Dendritic cell treated with granulocyte-macrophage colony-stimulating factor and Interleukin-4, amounts not matched to agents 40 ng/mL and 50 ng/mL, for 4 days (primary cell): ENCODE measurements around the gene ZNF778.

Source experiments
- H3K27ac Mint-ChIP-seq: one replicate; pipeline ENCODE4 v1.8.0; 2022; ENCODE audit warnings: mild to moderate bottlenecking, mixed read lengths
- H3K27me3 Mint-ChIP-seq: one replicate; pipeline ENCODE4 v1.8.0; 2022; ENCODE audit warnings: mild to moderate bottlenecking, mixed read lengths
- H3K36me3 Mint-ChIP-seq: one replicate; pipeline ENCODE4 v1.8.0; 2022; ENCODE audit warnings: low read depth, mixed read lengths
- H3K4me1 Mint-ChIP-seq: one replicate; pipeline ENCODE4 v1.8.0; 2022; ENCODE audit warnings: low read depth, mixed read lengths
- H3K4me3 Mint-ChIP-seq: one replicate; pipeline ENCODE4 v1.8.0; 2022; ENCODE audit warnings: mild to moderate bottlenecking, moderate library complexity, mixed read lengths
- H3K9me3 Mint-ChIP-seq: one replicate; pipeline ENCODE4 v1.8.0; 2022; ENCODE audit warnings: mixed read lengths
- intact Hi-C: fragments of 100-400 bp; cut with micrococcal nuclease; formaldehyde crosslinking; loops from one replicate; pipeline ENCODE4 v1.15.0; 2022

ZNF778 gene

GRCh38 chr16:89207993-89208392 lies 9.5 kb upstream of the ZNF778 start:
- Mint-ChIP-seq H3K27ac (no peak overlapping the region), H3K4me1 (no peaks in the 10 kb centered on the region), H3K36me3 (no peaks in the 10 kb centered on the region), H3K4me3 (no peak overlapping the region), H3K9me3 (no peaks in the 10 kb centered on the region), H3K27me3 (peaks cover 53% of the 10 kb centered on the region)
- intact Hi-C loops: no loop called here

DNA sequence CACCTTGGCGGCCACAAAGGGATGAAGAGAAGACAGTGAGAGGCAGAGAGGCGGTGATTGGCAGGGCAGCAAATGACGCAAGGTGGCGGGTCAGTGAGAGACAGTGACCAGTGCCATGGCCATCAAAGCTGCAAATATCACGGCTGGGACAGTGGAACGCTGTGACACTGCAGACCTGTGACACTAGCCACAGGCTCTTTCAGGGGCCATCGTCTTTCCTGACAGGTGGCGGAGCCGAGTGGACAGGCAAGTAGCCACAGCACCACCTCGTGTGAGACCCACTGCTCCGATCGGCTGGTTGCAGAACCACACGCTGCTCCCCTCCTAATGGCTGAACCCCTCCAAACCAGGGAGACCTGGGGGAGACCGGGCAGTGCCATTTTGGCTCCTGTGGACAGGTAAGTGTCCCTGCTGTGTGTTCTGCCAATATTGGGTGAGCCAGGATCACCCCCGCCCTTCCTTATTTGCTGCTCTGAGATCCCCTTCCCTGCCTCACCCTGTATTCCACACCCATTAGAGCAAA lies 7.9 kb upstream of the ZNF778 start:
- Mint-ChIP-seq H3K4me1 (peaks cover 5% of the 10 kb centered on the region), H3K27ac (no peak overlapping the region), H3K36me3 (no peaks in the 10 kb centered on the region), H3K9me3 (no peaks in the 10 kb centered on the region), H3K4me3 (no peak overlapping the region), H3K27me3 (peaks cover 38% of the 10 kb centered on the region)
- intact Hi-C loops: no loop called here

GRCh38 chr16:89210165-89210903 lies 7.2 kb upstream of the ZNF778 start:
- peaks cover 32% of the 10 kb centered on the region for H3K27me3 Mint-ChIP-seq
- H3K27ac Mint-ChIP-seq: no peak overlapping the region
- H3K4me1 Mint-ChIP-seq: peaks cover 11% of the 10 kb centered on the region
- intact Hi-C loops: no loop called here
- H3K36me3 Mint-ChIP-seq: no peaks in the 10 kb centered on the region
- H3K9me3 Mint-ChIP-seq: no peaks in the 10 kb centered on the region
- H3K4me3 Mint-ChIP-seq: no peak overlapping the region

- H3K36me3 Mint-ChIP-seq: no peaks in the 10 kb centered on the region
- H3K4me1 Mint-ChIP-seq: peaks cover 12% of the 10 kb centered on the region
- H3K4me3 Mint-ChIP-seq: no peak overlapping the region
- peaks cover 32% of the 10 kb centered on the region for H3K27me3 Mint-ChIP-seq
- H3K27ac Mint-ChIP-seq: no peak overlapping the region
- intact Hi-C loops: no loop called here
- no peaks in the 10 kb centered on the region for H3K9me3 Mint-ChIP-seq
Measured at GRCh38 chr16:89210904-89211515, 6.5 kb upstream of the ZNF778 start.

- H3K36me3 Mint-ChIP-seq: peaks cover 26% of the 10 kb centered on the region
- intact Hi-C loops: loop anchor here (2.0 to 5.0 kb wide), 5 partner anchors 24 to 480 kb away; partner anchors contain the start of genes APRT, GALNS and TRAPPC2L
- H3K9me3 Mint-ChIP-seq: no peaks in the 10 kb centered on the region
- H3K4me3 Mint-ChIP-seq: peak overlapping the region; percentile 83
- H3K27ac Mint-ChIP-seq: peak overlapping the region; percentile 83
- no peaks in the 10 kb centered on the region for H3K27me3 Mint-ChIP-seq
- peaks cover 21% of the 10 kb centered on the region for H3K4me1 Mint-ChIP-seq
Measured at GRCh38 chr16:89216315-89217137, 977 bp upstream of the ZNF778 start.

DNA sequence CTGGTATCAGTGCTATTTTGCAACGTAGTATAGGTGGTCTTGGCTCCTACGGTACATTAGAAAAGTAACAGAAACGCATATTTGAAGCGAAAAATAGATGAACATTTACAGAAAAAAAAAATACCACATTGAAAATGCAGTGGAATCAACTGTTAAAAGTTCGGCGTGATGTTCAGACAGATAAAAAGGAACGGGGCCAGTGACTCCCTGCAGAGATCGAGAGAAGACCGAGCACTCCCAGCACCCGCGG lies 440 bp upstream of the ZNF778 start:
- Mint-ChIP-seq H3K9me3 (no peaks in the 10 kb centered on the region), H3K36me3 (peaks cover 32% of the 10 kb centered on the region), H3K27ac (peak overlapping the region; percentile 83), H3K4me1 (peaks cover 21% of the 10 kb centered on the region), H3K27me3 (no peaks in the 10 kb centered on the region), H3K4me3 (peak overlapping the region; percentile 83)
- intact Hi-C loops: loop anchor here (2.0 to 5.0 kb wide), 5 partner anchors 24 to 480 kb away; partner anchors contain the start of genes APRT, GALNS and TRAPPC2L

GRCh38 chr16:89219365-89219764 lies 1.9 kb downstream of the ZNF778 start:
- H3K27ac Mint-ChIP-seq: no peak overlapping the region
- H3K4me1 Mint-ChIP-seq: peaks cover 18% of the 10 kb centered on the region

DNA sequence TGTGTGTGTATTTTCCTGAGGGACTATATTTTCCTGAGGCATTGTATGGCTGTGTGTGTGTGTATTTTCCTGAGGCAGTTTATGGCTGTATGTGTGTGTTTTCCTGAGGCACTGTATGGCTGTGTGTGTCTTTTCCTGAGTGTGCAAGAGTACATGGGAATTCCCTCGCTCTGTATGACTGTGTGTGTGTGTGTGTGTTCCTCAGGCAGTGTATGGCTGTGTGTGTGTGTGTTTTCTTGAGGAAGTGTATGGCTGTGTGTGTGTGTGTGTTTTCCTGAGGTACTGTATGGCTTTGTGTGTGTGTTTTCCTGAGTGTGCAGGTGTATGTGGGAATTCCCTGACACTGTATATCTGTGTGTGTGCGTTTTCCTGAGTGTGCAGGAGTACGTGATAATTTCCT lies 4.1 kb downstream of the ZNF778 start:
- Mint-ChIP-seq H3K9me3 (peaks cover 5% of the 10 kb centered on the region), H3K36me3 (peaks cover 77% of the 10 kb centered on the region), H3K4me3 (no peak overlapping the region), H3K4me1 (peaks cover 4% of the 10 kb centered on the region), H3K27ac (no peak overlapping the region), H3K27me3 (no peaks in the 10 kb centered on the region)
- intact Hi-C loops: loop anchor here (10.0 kb wide), 1 partner anchor 63 kb away; no protein-coding TSS in a partner anchor

More at GRCh38 chr16:89219365-89219764, 1.9 kb downstream of the ZNF778 start:
- H3K4me3 Mint-ChIP-seq: no peak overlapping the region
- intact Hi-C loops: loop anchor here (5.0 kb wide), 2 partner anchors 102 to 407 kb away; partner anchors contain the start of gene APRT
- no peaks in the 10 kb centered on the region for H3K27me3 Mint-ChIP-seq
- H3K9me3 Mint-ChIP-seq: no peaks in the 10 kb centered on the region
- H3K36me3 Mint-ChIP-seq: peaks cover 55% of the 10 kb centered on the region

DNA sequence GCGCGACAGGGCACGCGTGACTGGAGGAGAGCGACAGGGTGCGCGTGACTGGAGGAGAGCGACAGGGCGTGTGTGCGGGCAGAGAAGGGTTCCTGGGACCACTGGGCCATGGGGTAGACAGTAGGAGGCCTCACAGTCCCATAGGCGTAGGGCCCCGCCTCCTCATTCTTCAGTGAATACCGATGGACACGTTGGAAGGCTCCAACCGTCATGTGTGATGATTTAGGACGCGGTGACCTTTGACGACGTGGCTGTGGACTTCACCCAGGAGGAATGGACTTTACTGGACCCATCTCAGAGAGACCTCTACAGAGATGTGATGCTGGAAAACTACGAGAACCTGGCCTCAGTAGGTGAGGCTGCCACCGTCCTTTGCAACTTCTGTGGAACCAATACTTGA lies 5.4 kb downstream of the ZNF778 start:
- Mint-ChIP-seq H3K4me3 (no peak overlapping the region), H3K9me3 (peaks cover 18% of the 10 kb centered on the region), H3K4me1 (no peaks in the 10 kb centered on the region), H3K27ac (no peak overlapping the region), H3K27me3 (no peaks in the 10 kb centered on the region), H3K36me3 (peaks cover 81% of the 10 kb centered on the region)
- intact Hi-C loops: loop anchor here (10.0 kb wide), 1 partner anchor 62 kb away; no protein-coding TSS in a partner anchor

GRCh38 chr16:89224665-89225064 lies 7.2 kb downstream of the ZNF778 start:
- Mint-ChIP-seq H3K27me3 (no peaks in the 10 kb centered on the region), H3K9me3 (peaks cover 35% of the 10 kb centered on the region), H3K4me3 (no peak overlapping the region), H3K27ac (no peak overlapping the region), H3K36me3 (peaks cover 97% of the 10 kb centered on the region), H3K4me1 (no peaks in the 10 kb centered on the region)
- intact Hi-C loops: loop anchor here (10.0 kb wide), 1 partner anchor 60 kb away; no protein-coding TSS in a partner anchor

- no peak overlapping the region for H3K4me3 Mint-ChIP-seq
- peaks cover 89% of the 10 kb centered on the region for H3K36me3 Mint-ChIP-seq
- no peaks in the 10 kb centered on the region for H3K27me3 Mint-ChIP-seq
- no peak overlapping the region for H3K27ac Mint-ChIP-seq
- intact Hi-C loops: no loop called here
- peaks cover 49% of the 10 kb centered on the region for H3K9me3 Mint-ChIP-seq
- H3K4me1 Mint-ChIP-seq: peaks cover 11% of the 10 kb centered on the region
Measured at GRCh38 chr16:89230255-89230654, 12.8 kb downstream of the ZNF778 start.

- Mint-ChIP-seq H3K9me3 (peaks cover 39% of the 10 kb centered on the region), H3K36me3 (peaks cover 79% of the 10 kb centered on the region), H3K27ac (no peak overlapping the region), H3K27me3 (no peaks in the 10 kb centered on the region), H3K4me3 (no peak overlapping the region), H3K4me1 (peaks cover 11% of the 10 kb centered on the region)
- intact Hi-C loops: no loop called here
Measured at GRCh38 chr16:89232107-89232506, 14.6 kb downstream of the ZNF778 start.

GRCh38 chr16:89233678-89234490 lies 16.4 kb downstream of the ZNF778 start:
- H3K9me3 Mint-ChIP-seq: peaks cover 21% of the 10 kb centered on the region
- H3K36me3 Mint-ChIP-seq: peaks cover 61% of the 10 kb centered on the region
- H3K4me3 Mint-ChIP-seq: no peak overlapping the region
- H3K27ac Mint-ChIP-seq: no peak overlapping the region
- intact Hi-C loops: no loop called here
- H3K27me3 Mint-ChIP-seq: no peaks in the 10 kb centered on the region
- H3K4me1 Mint-ChIP-seq: peaks cover 11% of the 10 kb centered on the region
